Naive thymus-derived CD8-positive, alpha-beta T cell (primary cell): Measurements from ENCODE around the gene GALNT10. TPM values are rescaled to one million over a fixed set of nuclear protein-coding genes. Genes with fewer than 3 reads are reported as not detected.

Source experiments
- ATAC-seq, 2 donors: fragments of 150-1000 bp; cut with Tn5 transposase in 1 of 2; sonication (Bioruptor Pico), chemical (Tn5 transposase) in 1 of 2; 1 replicate in 1 of 2; 2 replicates in 1 of 2; pipeline ENCODE4 v1.10.0; 2021; ENCODE audit warnings: mild to moderate bottlenecking in 2 of 2, moderate library complexity in 2 of 2
- POLR2A ChIA-PET: fragments of 350-600 bp; sonication (Branson Sonifier 250); formaldehyde crosslinking; loops from one replicate; lab custom pipeline; 2021; ENCODE audit warnings: antibody characterized with exemption; lab: Charles Lee
- DNase-seq, 10 donors: peaks; one replicate each; pipeline versions ENCODE4 v3.0.0 to v3.0.0-alpha.2; 2020 to 2022
- H3K27ac Mint-ChIP-seq, 10 donors: one replicate each; pipeline ENCODE4 v1.8.0; 2020 to 2022; ENCODE audit warnings: mild to moderate bottlenecking in 10 of 10, mixed read lengths in 10 of 10, moderate library complexity in 4 of 10, inconsistent platforms in 1 of 10
- H3K27me3 Mint-ChIP-seq, 5 donors: one replicate each; pipeline ENCODE4 v1.8.0; 2021 to 2022; ENCODE audit warnings: mixed read lengths in 5 of 5
- H3K36me3 Mint-ChIP-seq, 3 donors: one replicate each; pipeline ENCODE4 v1.8.0; 2020 to 2022; ENCODE audit warnings: mixed read lengths in 3 of 3, mild to moderate bottlenecking in 2 of 3, inconsistent platforms in 1 of 3
- H3K4me1 Mint-ChIP-seq, 4 donors: one replicate each; pipeline ENCODE4 v1.8.0; 2021 to 2022; ENCODE audit warnings: mixed read lengths in 4 of 4
- H3K4me3 Mint-ChIP-seq, 10 donors: one replicate each; pipeline ENCODE4 v1.8.0; 2020 to 2022; ENCODE audit warnings: mild to moderate bottlenecking in 10 of 10, mixed read lengths in 10 of 10, moderate library complexity in 6 of 10, inconsistent platforms in 1 of 10
- H3K9me3 Mint-ChIP-seq, 9 donors: one replicate each; pipeline ENCODE4 v1.8.0; 2020 to 2022; ENCODE audit warnings: mixed read lengths in 9 of 9, mild to moderate bottlenecking in 3 of 9, inconsistent platforms in 1 of 9, moderate library complexity in 1 of 9
- microRNA-seq: library from miRNA; unstranded; fragments of <30 nt; microRNA quantifications from one replicate; pipeline ENCODE4 v1.2.0, GENCODE V29; 2022; ENCODE audit warnings: borderline microRNAs expressed
- polyA plus RNA-seq, 3 donors: library from polyadenylated mRNA; unstranded; fragments of 300-500 nt; fragmentation: Illumina TruSeq; gene quantifications; one replicate each; pipeline ENCODE4 v1.2.3, GENCODE V29; 2021
- total RNA-seq, 8 experiments: library from RNA in 2 of 8; stranded (reverse) in 2 of 8; gene quantifications; one replicate each; pipeline ENCODE4 v1.2.3 and lab custom pipeline; 2021 to 2026

Gene GALNT10
- total and polyA plus RNA-seq, 5 experiments from 2014 or later: 6.9 to 51.1 (median 15.8) TPM

DNA sequence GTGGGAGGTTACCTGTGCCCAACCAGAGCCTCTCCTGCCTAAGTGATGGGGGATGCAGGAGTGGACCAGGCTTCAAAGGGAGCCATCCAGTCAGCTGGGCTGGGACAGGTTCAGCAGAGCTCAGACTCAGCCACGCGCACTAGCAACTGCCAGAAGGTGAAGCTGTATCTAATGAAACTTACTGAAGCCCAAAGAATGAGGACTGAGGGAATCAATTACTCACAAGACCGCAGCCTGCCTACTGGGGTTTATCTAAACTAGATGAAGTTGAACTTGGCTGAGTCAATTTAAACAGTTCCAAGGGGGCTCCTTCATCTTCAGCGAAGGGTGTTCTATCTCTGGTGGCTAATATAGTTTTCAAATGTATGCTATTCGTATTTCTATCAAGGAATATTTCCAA is 276.1 kb downstream of the GALNT10 start:
- Mint-ChIP-seq H3K27me3 (peaks cover 15 to 48% (median 30%) of the 10 kb centered on the region in 5 donors), H3K4me1 (peaks cover 0 to 13% (median 7%) of the 10 kb centered on the region in 4 donors), H3K9me3 (no peaks in the 10 kb centered on the region), H3K27ac (no peak overlapping the region), H3K36me3 (peaks cover 0 to 3% (median 0%) of the 10 kb centered on the region in 3 donors), H3K4me3 (no peak overlapping the region)
- ATAC-seq (no peak), DNase-seq (no peak)
- POLR2A ChIA-PET: no interaction called here

DNA sequence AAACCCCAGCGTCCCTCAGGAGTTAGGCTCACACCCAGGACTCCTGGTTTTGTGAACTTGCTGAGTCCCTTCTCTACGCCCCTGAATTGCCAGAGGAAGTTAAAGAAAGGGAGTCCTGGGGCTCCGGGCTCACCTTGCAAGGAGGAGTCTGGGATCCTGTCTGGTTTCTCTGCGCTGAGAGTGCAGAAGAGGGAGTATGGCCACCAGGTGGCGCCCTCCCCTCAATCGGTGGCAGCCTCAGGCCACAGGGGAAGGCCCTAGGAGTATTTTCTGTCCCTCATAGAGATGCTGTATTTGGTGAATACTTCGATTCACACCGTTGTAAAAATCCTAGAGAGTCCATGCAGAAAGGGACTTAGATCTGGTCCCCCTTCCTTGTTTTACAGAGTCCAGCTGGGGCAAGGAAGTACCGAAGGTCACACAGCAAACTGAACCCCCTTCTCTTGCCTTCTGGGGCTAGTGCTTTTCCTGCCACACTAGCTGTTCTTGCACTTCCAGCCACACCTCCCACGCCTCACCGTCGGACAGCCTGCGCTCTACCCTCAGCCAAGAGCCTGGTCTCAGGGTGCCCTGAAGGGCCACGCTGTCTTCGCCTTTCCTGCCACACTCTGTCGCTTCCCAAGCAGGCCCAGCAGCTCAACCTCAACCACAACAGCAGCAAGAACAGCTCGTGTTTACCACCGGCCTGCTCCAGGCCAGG is 277.3 kb downstream of the GALNT10 start:
- POLR2A ChIA-PET: no interaction called here
- H3K27ac Mint-ChIP-seq: no peak overlapping the region
- H3K4me3 Mint-ChIP-seq: no peak overlapping the region
- DNase-seq (peak; percentile 37 to 79 (median 66)), ATAC-seq (peak; percentile 87 to 92)
- peaks cover 0 to 16% (median 8%) of the 10 kb centered on the region in 4 donors for H3K4me1 Mint-ChIP-seq
- peaks cover 18 to 54% (median 41%) of the 10 kb centered on the region in 5 donors for H3K27me3 Mint-ChIP-seq
- peaks cover 0 to 3% (median 0%) of the 10 kb centered on the region in 3 donors for H3K36me3 Mint-ChIP-seq
- H3K9me3 Mint-ChIP-seq: no peaks in the 10 kb centered on the region

DNA sequence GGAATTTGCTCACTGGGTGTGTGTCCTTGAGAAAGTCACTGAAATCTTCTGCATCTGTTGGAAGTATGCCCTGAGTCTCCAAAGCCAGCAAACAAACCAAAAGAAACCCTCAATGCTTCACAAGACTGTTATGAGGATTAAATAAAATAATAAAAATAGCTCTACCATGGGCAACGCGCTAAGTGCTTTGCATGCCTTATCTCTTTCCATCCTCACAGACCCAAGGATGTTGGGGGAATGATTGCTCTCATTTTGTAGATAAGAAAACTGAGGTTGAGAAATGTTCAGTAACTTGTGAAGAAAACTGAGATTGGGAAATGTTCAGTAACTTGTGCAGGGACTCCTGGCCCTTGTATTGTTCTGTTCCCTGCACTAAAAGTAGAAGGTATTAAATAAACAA is 279.6 kb downstream of the GALNT10 start:
- no peak overlapping the region for H3K4me3 Mint-ChIP-seq
- H3K4me1 Mint-ChIP-seq: peaks cover 17 to 39% (median 30%) of the 10 kb centered on the region in 4 donors
- no peaks in the 10 kb centered on the region for H3K9me3 Mint-ChIP-seq
- H3K36me3 Mint-ChIP-seq: peaks cover 0 to 4% (median 0%) of the 10 kb centered on the region in 3 donors
- H3K27ac Mint-ChIP-seq: no peak overlapping the region
- POLR2A ChIA-PET: no interaction called here
- DNase-seq (no peak), ATAC-seq (no peak)
- H3K27me3 Mint-ChIP-seq: peaks cover 40 to 78% (median 62%) of the 10 kb centered on the region in 5 donors

Small RNA genes within 50 kb of the gene (microRNA-seq; reads per million reads assigned to microRNA genes)
- 5.1 reads per million, percentile 13 among the genes with 10 or more reads in this experiment for gene MIR1294

Other genes with a start within 250 kb of the GALNT10 start
- 10 to 100 TPM; 43.4 to 44.8 TPM for gene FAM114A2, start 151.8 kb upstream of the GALNT10 start, total RNA-seq
- gene FAM114A2, start 151.8 kb upstream of the GALNT10 start, polyA plus RNA-seq: 10 to 100 TPM; 14.0 to 21.9 (median 19.6) TPM
- gene MFAP3, start 151.8 kb upstream of the GALNT10 start, total RNA-seq: 10 to 100 TPM; 23.0 to 26.1 TPM
- gene MFAP3, start 151.8 kb upstream of the GALNT10 start, polyA plus RNA-seq: 1 to 10 TPM; 4.0 to 7.5 (median 5.4) TPM